HG03457 (cell line): ENCODE measurements around the gene APRT.
"Not testable (repeated sequence)": the region's sequence is repeated elsewhere in the genome, so short reads cannot be mapped to it uniquely, and the experiment has no call there.

ENCODE experiments used
- ATAC-seq: cut with Tn5 transposase; IDR thresholded peaks from one replicate; pipeline ENCODE4 v1.9.1; 2021; ENCODE audit warnings: moderate number of reproducible peaks; ENCODE audit not compliant: unreplicated experiment

APRT gene

GRCh38 chr16:88790312-88791211, 21.2 kb downstream of the APRT start:
- no peak for ATAC-seq

DNA sequence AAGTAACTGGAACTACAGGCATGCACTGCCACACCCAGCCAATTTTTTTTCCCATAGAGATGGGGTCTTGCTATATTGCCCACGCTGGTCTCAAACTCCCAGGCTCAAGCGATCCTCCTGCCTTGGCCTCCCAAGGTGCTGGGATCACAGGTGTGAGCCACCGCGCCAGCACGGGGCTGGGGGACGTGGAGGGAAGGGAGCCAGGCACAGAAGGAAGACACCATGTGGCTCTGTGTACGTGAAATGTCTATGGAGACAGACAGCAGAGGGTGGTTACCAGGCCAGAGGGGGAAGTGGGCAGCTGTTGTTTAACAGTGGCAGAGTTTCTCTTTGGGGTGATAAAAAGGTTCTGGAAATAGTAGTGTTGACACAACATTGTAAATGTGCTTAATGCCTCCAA, 22.1 kb downstream of the APRT start:
- no peak for ATAC-seq

GRCh38 chr16:88788749-88789148, 23.0 kb downstream of the APRT start:
- not testable (repeated sequence) for ATAC-seq

- no peak for ATAC-seq
These were observed 24.0 kb downstream of the APRT start for GRCh38 chr16:88787579-88788314.

GRCh38 chr16:88785106-88785924, 26.4 kb downstream of the APRT start, which contains the start of gene PIEZO1:
Gene PIEZO1, minus strand, starts transcription at chr16:88785220. Its CDS starts 256 bp downstream, at chr16:88784964.
- no peak for ATAC-seq

- no peak for ATAC-seq
These were observed 26.9 kb downstream of the APRT start for GRCh38 chr16:88784856-88785105.

GRCh38 chr16:88784074-88784855, 27.5 kb downstream of the APRT start:
- ATAC-seq: no peak

DNA sequence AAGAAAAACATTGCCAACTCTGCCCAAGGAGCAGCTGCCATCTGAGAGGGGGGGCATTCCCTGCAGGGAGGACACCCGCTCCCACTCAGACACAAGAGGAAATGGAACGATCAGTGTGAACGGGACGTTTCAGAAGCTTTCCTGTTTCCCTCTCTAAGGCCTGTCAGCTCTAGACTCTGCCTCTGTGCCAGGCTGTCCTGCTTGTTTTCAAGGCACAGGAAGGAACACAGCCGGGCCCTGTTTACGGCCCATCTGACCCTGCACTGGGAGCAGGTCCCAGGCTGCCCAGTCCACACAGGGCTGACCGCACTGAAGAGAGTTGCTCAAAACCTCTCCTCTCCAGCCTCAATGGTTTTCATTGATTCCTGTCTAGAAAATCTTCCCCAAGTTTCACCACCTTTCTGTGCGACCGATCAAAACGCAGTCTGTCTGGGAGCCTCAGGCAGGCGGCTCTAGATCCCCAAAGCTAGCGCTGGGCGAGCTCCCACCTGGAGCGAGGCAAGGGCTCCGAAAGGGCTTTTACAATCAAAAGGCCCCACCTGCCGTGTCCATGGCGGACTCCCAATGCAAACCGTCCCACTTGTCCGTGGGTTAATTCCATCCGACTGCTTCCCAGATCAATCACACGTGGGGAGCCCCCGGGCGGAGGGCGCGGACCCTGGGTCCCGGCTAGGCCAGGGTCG, 28.2 kb downstream of the APRT start:
- no peak for ATAC-seq

- no peak for ATAC-seq
These were observed 29.0 kb downstream of the APRT start for GRCh38 chr16:88782454-88783390.

- no peak for ATAC-seq
These were observed 30.3 kb downstream of the APRT start for GRCh38 chr16:88781140-88782077.

DNA sequence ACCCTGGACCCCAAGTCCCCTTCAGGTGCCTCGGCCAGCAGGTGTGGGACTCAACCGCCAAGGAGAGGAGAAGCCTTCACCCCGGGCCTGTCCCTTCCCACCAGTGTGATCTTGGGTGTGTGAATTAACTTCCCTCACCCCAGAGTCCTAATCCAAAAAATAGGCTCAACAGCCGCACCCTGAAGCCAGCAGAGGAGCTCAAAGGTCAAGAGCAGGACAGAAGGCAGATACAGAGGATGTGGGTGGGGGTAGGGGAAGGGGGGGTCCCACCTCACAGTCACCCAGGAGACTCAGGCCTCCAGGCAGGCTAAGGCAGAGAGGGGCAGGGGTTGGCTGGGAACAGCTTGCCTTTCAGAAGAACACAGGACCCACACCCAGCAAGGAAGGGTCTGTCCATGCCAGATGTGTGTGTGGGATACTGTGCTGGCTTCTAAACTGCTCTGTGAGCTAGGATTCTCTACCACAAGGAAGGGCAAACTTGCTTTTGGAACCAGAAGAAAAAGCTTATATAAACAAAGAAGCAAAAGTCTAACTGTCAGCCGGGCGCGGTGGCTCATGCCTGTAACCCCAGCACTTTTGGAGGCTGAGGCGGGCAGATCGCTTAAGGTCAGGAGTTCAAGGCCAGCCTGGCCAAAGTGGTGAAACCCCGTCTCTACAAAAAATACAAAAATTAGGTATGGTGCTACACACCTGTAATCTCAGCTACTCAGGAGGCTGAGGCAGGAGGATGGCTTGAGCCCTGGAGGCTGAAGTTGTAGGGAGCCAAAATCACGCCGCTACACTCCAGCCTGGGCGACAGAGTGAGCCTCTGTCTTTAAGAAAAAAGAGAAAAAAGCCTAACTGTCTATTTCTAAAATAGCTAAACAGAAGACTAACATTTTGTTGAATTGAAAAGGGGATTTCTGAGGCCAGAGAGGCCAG, 31.3 kb downstream of the APRT start:
- ATAC-seq: no peak

DNA sequence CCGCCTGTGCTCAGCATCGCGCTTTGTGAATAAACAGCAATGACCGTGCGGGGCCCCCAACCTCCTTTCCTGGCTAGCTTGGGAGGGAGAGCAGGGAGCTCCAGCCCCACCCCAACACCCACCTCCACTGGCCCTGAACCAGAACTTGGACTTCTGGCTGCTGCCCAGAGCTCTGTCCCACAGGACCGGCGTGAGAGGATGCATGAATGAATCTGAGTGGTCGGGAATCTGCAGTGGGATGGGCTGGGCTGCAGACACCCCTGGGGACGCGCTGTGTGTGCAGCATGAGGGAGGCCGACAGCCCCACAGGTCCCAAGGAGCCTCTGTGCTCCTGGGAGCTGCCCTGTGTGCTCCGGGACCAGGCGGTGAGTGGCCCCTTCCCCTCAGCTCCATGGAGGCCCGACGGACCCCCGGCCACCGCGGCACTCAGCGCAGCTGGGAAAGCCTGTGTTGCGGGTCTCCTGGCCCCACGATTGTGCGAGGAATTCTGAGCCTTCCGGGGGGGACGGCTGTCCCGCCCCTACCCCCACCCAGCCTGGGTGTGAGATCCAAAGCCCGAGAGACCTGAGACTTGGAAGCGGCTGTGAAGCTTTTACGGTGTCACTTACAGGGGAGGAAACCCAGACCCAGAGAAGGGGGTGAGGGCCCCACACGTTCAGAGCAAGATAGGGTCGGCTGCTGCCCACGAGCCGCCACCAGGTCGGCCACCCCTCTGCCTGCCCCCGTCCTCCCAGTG, 32.2 kb downstream of the APRT start:
- no peak for ATAC-seq

GRCh38 chr16:88778541-88779065, 33.1 kb downstream of the APRT start:
- no peak for ATAC-seq

DNA sequence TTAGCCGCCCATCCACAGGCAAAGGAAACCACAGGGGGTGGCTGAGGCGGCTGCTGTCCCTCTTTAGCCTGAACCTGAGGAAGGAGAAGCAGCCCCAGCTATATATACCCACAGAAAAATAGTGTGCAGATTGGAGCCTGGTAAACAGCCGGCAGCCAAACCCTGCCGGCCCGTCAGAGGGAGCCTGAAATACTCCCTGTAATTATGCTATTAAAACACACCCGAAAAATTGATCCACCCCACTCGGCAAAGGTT, 33.5 kb downstream of the APRT start:
- no peak for ATAC-seq

DNA sequence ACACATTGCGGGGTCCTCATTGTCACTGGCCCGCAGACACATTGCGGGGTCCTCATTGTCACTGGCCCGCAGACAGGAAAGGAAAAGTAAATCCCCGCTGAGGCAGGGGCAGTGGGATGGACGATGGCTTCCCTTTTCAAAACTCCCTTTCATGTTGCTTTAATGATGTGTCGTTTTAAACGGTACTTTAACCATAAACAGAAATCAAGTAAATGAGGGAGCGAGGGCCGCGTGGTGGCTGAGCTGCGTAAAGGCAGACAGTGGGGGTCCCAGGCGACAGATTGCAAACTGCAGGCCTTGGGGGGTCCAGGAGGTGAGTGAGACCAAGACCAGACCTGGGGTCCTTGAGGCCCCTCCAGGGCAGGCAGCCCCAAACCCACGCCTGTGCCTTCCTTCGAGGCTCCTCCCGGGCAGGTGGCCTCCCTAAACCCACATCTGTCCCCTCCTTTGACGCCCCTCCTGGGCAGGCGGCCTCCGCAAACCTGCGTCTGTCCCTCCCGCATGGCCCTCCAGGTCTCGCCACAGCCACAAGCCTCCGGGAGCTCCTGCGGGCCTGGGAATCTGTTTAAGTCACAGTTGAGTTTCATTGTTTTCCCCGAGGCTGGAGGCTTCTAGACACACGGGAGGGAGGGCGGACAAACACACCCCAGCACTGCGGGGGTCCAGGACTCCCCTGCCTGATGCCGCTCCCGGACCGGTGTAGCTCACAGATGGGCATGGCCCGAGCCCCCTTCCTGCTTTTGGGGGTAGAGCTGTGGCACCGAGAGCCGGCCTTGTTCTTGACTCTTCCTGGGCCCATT, 34.1 kb downstream of the APRT start:
- no peak for ATAC-seq
